GM18861 (cell line): ENCODE results near the gene IDI1.
"Not testable (repeated sequence)": the region's sequence is repeated elsewhere in the genome, so short reads cannot be mapped to it uniquely, and the experiment has no call there.

Experiments
- ATAC-seq: cut with Tn5 transposase; IDR thresholded peaks from one replicate; pipeline ENCODE4 v1.9.1; 2021; ENCODE audit not compliant: unreplicated experiment

IDI1 gene

DNA sequence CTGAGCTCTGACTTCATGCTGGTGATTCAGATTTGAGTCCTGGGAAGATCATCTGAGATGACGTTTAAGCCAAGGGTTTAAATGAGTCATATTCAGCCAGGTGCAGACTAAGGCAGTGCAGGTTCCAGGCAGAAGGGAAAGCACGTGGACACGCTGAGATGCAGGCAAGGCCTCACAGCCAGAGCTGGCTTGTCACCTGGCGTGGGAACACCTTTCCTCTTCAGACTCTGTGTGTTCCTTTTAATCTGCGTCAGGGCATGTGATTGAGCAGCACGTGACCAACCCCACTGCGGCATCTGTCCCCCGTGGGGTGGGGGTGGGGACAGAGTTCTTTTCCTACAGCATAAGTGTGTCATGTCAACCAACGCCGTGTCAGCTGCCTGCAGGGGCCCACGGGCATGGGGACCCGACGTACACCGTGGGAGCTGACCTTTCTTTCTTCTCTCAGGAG lies 12.6 kb downstream of the IDI1 start:
- peak; percentile 67 for ATAC-seq

DNA sequence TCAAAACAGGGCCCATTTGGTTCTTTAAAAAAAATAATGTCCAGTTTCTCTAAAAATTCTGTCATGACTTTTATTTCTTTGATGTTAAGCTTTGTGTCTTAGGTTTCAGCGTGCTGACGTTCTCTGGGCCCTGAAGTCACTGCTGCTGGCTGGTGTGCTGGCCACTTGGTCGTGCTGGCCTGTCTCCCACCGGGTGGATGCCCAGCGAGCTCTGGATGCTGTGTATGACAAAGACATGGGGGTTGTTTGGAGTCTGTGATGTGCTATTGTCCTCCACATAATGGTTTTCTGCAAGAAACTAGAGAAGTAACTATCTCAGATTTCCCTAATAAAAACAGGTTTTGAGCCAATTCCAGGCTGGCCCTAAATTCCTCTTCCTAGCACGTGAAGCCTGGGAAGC lies 13.7 kb downstream of the IDI1 start:
- ATAC-seq, result no peak

DNA sequence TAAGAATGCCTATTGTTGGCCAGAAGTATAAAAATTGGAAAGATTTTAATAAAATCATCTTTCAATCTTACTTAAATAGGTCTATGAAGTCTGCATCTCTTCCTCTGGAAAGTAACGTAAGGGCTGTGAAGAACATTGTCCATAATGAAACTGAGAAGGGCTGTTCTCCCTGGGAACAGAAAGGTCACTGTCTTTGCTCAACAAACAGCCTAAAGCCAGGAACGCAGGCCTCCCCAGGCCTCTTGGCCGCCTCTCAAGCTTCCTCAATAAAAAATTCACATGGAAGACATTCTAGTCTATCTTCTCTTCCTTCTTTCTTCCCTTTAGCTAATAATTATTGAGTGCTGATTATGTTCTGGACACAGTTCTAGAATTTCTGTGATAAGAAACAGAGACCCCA lies 14.2 kb downstream of the IDI1 start:
- ATAC-seq, result no peak

DNA sequence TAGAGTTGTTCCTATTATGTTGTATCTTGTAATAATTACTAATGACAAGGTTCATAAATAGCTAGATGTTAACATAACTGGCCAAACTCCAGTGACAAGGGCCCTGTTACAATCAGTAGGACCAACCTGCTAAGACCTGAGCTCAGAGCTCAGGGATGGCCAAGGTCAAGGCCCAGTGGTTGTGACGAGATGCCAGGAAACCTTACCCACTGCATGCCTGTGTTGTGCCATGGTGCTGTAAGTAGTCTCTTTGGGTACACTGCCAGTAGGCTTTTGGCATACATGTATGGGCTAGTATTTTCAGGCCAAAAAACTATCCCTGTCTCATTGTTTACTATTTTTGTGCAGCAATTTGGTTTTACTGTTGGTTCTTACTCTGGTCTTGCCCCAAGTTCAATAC lies 15.3 kb downstream of the IDI1 start:
- no peak for ATAC-seq

DNA sequence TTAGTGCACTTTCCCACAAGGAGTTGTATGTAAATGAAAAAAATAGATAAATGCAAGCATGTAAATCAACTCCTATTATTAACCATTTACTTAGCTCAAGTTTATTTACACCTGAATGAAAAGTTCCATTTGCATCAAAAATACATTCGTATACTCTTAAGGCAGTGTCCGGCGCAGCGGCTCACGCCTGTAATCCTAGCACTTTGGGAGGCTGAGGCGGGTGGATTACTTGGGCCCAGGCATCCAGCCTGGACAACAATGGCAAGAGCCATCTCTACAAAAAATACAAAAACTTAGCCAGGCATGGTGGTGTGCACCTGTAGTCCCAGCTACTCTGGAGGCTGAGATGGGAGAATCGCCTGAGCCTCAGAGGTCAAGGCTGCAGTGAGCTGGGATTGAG lies 19.1 kb downstream of the IDI1 start:
- ATAC-seq, result no peak

DNA sequence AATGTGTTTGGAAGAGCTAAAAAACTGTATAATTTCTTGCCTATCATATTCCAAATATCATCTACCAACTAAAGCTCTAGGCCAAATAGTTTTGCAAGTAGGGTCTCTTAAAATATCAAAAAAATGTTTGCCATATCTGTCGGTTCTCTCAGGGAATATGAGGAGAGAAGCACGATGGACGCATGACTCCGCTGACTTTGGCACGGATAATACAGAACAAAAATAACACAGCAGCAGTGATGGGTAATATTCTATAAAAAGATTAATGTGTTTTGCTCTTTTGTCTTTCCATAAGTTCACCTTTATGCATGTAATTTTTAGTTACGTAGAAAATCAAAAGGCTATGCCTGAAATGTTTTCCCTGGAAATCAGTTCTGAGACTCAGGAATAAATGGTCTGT lies 22.3 kb downstream of the IDI1 start:
- no peak for ATAC-seq

DNA sequence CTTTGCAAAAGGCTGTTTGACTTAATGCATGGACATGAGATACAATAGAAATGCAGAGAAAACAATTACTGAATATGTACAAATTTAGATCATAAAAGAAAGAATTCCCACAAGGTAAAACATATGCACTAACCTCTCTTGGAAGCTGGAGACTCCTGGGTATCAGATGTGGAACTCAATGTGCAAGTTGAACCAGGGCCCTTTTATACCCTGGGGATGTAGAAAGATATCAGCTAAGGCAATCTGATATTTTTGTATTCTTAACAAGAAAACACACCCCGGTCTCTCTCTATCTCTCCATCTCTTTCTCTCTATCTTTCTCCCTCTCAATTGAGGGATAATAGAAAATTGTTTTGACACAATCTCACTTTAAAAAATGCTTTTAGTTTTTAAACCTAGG lies 23.2 kb downstream of the IDI1 start, which contains the start of gene IDI2:
Gene IDI2, minus strand, starts transcription at position 177 of the 400 bp plus-strand sequence. CDS start 1,136 bp downstream, outside the sequence.
- ATAC-seq, result no peak

DNA sequence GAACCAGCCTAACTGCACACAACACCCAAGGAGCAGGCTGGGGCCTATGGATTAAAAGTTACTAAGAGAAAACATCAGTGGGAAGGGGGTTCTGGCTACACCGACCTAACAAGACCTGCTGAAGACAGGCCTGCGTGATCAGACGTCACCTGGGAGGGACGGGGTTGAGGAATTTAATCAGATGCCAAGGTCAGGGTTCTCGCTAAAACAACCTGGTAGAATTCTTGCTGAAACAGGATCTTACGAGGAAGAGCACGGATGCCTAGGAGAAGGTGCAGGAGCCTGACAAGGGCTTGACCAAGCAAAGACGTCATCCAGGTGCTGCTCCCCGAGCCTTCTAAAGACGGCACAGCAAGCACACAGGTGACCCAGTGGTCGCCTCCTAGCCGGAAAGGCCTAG lies 24.8 kb downstream of the IDI1 start:
- no peak for ATAC-seq

DNA sequence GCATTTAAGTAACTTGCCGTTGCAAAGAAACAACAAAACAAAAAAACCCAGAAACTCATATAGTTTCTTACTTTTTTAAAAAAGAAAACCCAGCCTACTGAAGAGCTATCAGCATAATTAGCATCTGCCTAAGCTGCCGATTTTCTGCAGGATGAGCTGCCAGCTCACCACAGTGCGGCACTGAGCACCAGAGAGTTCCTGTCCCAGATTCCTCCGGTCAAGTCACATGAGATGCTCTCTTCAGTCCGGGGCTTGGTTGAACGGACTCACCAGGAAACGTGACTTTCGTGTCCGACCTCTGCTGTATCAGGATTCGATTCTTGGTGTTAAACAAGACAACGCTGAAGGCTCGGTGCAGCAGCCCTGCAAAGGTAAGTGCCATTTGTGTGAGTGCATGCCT lies 26.5 kb downstream of the IDI1 start:
- no peak for ATAC-seq

DNA sequence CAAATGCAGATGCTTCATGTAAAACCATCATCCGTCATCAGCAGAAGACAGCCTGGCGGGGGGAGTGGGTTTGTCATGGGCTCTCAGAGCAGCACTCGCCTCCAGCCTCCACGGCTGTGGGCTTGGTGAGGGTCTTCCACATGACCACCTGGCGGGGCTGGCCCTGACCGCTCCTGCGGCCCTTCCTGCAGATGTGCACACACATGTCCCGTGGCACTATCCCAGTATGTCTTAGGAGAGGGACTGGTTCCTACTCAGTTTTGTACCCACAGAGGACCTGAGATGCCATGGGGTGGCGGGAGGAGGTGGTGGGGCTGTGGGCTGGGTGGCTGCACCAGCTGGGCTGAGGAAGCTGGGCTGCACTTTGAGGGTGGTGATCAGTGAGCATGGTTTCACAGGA lies 28.0 kb downstream of the IDI1 start:
- no peak for ATAC-seq

DNA sequence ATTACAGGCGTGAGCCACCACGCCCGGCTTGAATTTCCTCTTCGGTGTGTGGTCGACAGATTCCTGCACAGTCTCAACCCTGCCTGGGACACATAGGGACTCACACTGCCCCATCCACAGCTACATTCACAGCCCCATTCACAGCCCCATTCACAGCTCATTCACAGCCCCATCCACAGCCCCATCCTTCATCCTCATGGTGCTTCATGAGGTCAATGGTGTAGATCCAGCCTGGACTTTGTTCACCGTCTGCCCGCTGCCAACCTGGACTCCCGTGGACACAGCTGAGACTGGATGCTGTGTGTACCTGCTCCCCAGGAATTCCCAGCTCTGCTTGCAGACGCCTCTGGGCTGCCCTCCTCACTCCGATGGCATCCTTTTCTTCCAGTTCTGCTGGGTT lies 28.5 kb downstream of the IDI1 start:
- ATAC-seq, result no peak

DNA sequence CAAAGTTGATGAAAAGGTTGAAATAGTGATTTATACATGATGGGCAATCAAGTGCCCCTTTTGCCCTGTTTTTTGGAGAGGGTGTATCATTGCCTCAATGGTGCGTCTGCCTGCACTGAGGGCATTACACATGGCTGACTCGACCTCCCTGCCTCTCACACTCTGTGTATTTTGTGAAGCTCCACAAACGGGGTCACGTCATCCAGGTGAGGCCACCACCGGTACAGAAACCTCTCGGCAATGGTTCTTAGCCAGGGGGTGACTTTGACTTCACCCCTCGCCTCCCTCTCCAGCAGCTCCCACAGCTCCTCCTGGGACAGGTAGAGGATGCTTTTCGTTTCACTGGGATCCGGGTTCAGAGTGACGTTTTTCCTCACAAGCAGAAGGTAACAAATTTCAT lies 29.6 kb downstream of the IDI1 start:
- no peak for ATAC-seq

DNA sequence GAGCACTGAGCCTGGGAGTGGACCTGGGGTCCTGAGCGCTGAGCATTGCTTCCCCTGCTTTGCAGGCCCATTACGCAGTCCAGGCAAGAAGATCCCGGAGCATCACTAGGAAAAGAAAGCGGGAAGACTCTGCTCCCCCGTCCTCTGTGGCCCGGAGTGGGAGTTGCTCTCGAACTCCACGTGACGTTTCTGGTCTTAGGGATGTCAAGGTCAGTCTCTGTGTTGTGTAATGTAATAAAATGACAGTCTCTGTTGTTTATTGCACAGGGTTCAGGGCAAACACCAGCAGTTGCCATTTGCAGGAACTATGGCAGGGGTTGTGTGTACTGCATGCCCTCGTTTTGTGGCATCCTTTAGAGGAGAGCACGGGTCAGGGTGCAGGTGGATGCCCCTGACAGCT lies 33.2 kb downstream of the IDI1 start:
- ATAC-seq, result no peak

DNA sequence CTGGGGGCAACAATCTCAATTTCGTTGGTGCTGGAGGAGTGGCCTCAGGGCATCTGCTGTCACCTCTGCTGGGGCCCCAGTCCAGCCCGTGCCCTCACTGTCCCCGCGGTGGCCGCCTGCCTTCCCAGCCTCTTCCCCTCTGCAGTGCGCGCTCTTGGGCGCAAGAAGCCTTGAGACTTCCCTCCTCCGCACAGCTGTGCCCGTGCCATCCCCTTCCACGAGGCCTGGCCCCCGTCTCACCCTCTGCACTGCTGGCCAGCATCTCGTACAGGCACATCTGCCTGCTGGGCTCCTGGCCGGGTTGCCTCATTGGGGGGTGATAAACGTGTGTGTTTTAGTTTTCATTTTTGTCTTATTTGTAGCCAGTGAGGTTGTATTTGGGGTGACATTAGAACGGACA lies 37.2 kb downstream of the IDI1 start:
- no peak for ATAC-seq

DNA sequence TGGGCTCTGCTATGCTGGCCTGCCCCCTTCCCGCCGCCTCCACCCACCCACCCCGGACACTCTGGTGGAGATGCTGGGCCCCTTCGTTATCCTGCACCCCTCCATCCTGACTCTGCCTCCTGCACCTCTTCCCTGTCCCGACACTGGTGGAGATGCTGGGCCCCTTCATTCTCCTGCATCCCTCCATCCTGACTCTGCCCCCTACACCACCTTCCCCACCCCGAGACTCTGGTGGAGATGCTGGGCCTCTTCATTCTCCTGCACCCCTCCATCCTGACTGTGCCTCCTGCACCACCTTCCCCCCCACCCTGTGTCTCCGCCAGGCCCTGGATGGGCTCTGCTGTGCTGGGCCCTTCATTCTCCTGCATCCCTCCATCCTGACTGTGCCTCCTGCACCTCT lies 38.2 kb downstream of the IDI1 start:
- no peak for ATAC-seq

DNA sequence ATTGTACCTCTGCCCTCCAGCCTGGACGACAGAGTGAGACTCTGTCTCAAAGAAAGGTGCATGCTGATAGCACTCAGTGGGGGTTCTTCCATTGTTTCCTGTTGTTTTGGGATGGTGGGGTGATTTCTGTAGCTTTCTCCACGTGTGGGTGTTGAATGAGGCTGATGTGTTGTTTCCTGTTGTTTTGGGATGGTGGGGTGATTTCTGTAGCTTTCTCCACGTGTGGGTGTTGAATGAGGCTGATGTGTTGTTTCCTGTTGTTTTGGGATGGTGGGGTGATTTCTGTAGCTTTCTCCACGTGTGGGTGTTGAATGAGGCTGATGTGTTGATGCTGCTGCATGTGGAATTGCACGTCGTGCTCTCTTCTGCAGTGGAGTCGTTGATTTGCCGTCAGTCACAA lies 39.0 kb downstream of the IDI1 start:
- not testable (repeated sequence) for ATAC-seq

DNA sequence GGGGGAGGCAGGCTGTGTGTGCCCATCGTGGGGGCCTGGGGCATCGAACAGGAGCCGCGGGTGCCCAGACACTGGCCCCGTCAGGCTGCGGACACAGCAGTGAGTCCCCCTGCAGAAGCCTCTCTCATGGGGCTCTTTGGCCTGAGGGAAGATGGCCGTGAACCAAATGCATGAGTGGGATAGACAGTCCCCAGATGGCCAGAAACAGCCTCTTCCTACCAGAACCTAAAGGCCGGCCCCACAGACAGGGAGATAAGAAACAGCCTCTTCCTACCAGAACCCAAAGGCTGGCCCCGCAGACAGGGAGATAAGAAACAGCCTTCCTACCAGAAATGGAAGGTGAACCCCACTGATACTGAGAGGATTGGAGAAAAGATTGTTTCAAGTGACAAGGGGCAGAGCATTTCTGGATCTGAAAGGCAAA lies 39.8 kb downstream of the IDI1 start:
- ATAC-seq, result no peak

DNA sequence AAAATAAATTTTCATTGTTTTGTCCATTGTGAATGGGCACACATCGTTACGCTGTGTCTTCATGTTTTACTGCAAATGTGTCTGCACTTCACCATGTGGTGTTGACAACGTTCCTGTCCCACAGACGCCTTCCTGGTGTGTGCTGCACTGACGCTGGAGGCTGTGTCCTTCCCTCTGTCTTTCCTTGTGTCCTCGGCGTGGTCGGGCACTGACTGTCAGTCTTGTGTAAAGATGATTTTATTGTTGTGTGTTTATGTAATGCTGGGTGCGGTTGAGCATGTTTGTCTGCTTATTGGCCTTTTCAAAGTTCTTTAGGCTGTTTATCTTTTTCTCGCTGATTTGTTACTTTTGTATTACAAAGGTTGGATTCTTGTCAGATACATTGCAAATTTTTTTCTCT lies 41.3 kb downstream of the IDI1 start:
- ATAC-seq, result no peak

DNA sequence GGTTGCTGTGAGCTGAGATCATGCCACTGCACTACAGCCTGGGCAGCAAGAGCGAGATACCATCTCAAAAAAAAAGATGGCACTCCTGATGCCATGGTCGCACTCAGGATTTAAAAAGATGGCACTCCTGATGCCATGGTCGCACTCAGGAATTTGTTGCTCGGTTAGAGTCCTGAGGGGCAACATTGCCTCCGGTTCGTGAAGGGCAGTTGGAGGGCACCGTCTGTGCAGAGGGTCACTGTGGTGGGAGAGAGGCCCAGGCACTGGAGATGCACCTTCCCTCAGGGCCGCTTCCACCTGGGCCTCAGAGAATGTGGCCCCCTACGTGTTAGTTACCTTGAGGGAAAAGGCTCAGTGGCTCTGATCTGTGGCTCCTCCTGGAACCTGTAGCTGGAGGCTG lies 42.3 kb downstream of the IDI1 start:
- ATAC-seq, result no peak

DNA sequence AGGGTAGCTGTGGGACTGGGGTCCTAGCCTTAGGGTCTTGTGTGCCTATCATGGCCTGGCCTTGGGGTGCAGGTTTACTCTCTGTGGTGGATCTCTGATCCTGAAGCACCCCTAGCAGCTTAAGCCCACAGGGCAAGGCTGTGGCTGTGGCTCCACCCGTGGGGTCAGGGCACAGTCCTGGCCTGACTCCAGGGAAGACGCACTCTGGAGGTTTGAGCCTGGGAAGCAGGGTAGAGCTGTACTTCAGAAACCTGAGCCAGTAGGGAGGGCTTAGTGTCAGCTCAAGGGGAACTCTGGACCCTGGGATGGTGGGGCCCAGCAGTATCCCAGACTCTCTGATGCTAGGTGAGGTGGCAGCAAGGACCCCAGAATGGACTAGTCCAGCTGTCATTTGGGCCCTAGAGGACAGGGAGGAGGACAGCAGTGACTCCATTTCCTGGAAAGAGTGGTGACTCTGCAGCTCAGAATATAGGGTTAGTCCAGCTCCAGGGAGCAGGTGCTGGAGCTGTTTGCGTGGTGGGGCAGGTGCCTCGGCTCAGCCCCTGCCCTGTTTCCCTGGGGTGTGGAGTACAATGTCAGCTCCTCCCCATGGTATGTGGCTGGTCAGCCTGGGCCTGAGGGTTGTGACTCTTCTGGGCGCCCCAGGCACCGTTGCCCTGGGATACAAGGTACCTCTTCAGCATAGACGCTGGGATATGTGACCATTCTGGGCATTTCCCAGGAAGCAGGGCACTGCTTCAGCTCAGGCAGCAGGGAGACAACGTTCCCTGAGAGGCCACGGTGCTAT lies 44.8 kb downstream of the IDI1 start:
- ATAC-seq, result no peak

DNA sequence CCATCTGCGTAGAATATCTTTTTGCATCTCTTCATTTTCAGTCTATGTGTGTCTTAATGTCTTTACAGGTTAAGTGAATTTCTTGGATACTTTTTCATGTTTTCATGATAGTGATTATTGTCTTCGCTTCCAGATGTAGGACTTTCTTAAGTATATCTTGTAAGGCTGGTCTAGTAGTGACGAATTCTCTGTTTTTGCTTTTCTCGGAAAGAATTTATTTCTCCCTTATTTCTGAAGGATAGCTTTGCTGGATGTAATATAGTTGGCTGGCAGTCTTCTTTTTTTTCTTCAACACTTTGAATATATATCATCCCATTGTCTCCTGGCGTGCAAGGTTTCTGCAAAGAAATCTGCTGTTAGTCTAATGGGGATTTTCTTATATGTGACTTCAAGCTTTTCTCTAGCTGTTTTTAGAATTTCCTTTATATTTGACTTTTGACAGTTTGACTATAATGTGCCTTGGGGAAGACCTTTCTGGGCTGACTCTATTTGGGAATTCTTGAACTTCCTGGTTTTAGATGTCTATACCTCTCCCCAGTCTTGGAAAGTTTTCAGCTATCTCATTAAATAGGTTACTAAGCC lies 46.4 kb downstream of the IDI1 start:
- ATAC-seq, result no peak

DNA sequence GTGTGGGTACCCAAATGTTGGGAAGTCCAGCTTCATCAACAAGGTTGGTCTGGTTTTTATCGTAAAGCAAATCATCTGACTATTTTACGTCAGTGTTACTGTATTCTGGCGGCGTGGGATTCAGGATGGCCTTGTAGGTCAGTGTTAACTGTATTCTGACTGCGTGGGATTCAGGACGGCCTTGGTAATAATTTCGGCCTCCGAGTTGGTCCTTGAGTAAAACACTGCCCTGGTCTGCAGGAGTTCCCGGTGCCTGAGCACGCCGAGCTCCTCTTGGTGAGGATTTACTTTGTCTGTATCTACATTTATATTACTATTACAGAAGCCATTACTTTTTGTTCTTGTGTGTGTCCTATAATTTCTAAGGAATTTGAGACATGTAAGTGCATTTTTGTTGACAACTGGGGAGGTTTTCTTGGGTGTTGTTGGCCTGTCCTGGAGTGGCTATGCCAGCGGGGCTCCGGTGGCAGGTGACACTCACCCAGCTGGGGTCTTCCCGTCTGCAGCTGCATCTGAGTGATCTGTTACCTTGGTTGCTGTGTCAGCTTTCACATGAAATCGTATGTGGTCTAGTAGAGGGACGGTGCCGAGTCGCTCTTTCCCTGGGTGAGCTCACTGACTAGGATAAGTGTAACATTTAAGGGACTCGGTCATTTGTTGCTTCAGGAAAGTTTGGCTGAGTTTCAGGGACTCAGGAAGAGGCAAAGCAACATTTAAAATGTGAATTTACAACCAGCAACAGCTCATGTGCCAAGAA lies 51.5 kb downstream of the IDI1 start:
- no peak for ATAC-seq
